ENCODE data around the gene MTHFR.

MTHFR gene

GRCh38 chr1:11769274-11769673 is 36.5 kb downstream of the MTHFR start:
- Histone ChIP-seq H3K36me3 (ENCODE audit: control insufficient read depth, insufficient read depth, low read length) (no peaks in the 10 kb centered on the region), H3K4me3 (ENCODE audit: low read depth, low read length) (no peak overlapping the region), H3K9me3 (ENCODE audit: control insufficient read depth, insufficient read depth, low read length) (no peaks in the 10 kb centered on the region)

GRCh38 chr1:11768821-11769220 is 36.9 kb downstream of the MTHFR start:
- Histone ChIP-seq H3K9me3 (ENCODE audit: control insufficient read depth, insufficient read depth, low read length) (no peaks in the 10 kb centered on the region), H3K9ac (ENCODE audit: low read depth, low read length) (no peak overlapping the region), H3K27me3 (ENCODE audit: control insufficient read depth, insufficient read depth, low read length) (no peaks in the 10 kb centered on the region), H3K4me1 (ENCODE audit: control insufficient read depth, insufficient read depth, low read length) (no peaks in the 10 kb centered on the region), H3K36me3 (ENCODE audit: control insufficient read depth, insufficient read depth, low read length) (no peaks in the 10 kb centered on the region), H3K4me3 (ENCODE audit: low read depth, low read length) (no peak overlapping the region)

More at GRCh38 chr1:11769274-11769673, 36.5 kb downstream of the MTHFR start:
- Histone ChIP-seq H3K27me3 (ENCODE audit: control insufficient read depth, insufficient read depth, low read length) (no peaks in the 10 kb centered on the region), H3K9ac (ENCODE audit: low read depth, low read length) (no peak overlapping the region), H3K4me1 (ENCODE audit: control insufficient read depth, insufficient read depth, low read length) (no peaks in the 10 kb centered on the region)

GRCh38 chr1:11767922-11768704 is 37.7 kb downstream of the MTHFR start:
- no peaks in the 10 kb centered on the region for H3K36me3 ChIP-seq (ENCODE audit: control insufficient read depth, insufficient read depth, low read length)
- H3K4me3 ChIP-seq (ENCODE audit: low read depth, low read length) = no peak overlapping the region
- no peak overlapping the region for H3K9ac ChIP-seq (ENCODE audit: low read depth, low read length)
- H3K27me3 ChIP-seq (ENCODE audit: control insufficient read depth, insufficient read depth, low read length) = no peaks in the 10 kb centered on the region
- H3K9me3 ChIP-seq (ENCODE audit: control insufficient read depth, insufficient read depth, low read length) = no peaks in the 10 kb centered on the region
- H3K4me1 ChIP-seq (ENCODE audit: control insufficient read depth, insufficient read depth, low read length) = no peaks in the 10 kb centered on the region

- Histone ChIP-seq H3K4me1 (ENCODE audit: control insufficient read depth, insufficient read depth, low read length) (peaks cover 3% of the 10 kb centered on the region), H3K9me3 (ENCODE audit: control insufficient read depth, insufficient read depth, low read length) (no peaks in the 10 kb centered on the region), H3K9ac (ENCODE audit: low read depth, low read length) (no peak overlapping the region), H3K36me3 (ENCODE audit: control insufficient read depth, insufficient read depth, low read length) (no peaks in the 10 kb centered on the region), H3K27me3 (ENCODE audit: control insufficient read depth, insufficient read depth, low read length) (peaks cover 14% of the 10 kb centered on the region), H3K4me3 (ENCODE audit: low read depth, low read length) (no peak overlapping the region)
Observed at GRCh38 chr1:11766429-11766776, 39.4 kb downstream of the MTHFR start.

GRCh38 chr1:11765661-11766428 is 39.9 kb downstream of the MTHFR start:
- Histone ChIP-seq H3K4me1 (ENCODE audit: control insufficient read depth, insufficient read depth, low read length) (peaks cover 3% of the 10 kb centered on the region), H3K27me3 (ENCODE audit: control insufficient read depth, insufficient read depth, low read length) (peaks cover 20% of the 10 kb centered on the region), H3K9me3 (ENCODE audit: control insufficient read depth, insufficient read depth, low read length) (no peaks in the 10 kb centered on the region), H3K36me3 (ENCODE audit: control insufficient read depth, insufficient read depth, low read length) (no peaks in the 10 kb centered on the region), H3K4me3 (ENCODE audit: low read depth, low read length) (no peak overlapping the region), H3K9ac (ENCODE audit: low read depth, low read length) (no peak overlapping the region)

- Histone ChIP-seq H3K9me3 (ENCODE audit: control insufficient read depth, insufficient read depth, low read length) (no peaks in the 10 kb centered on the region), H3K36me3 (ENCODE audit: control insufficient read depth, insufficient read depth, low read length) (no peaks in the 10 kb centered on the region), H3K9ac (ENCODE audit: low read depth, low read length) (no peak overlapping the region), H3K4me1 (ENCODE audit: control insufficient read depth, insufficient read depth, low read length) (peaks cover 3% of the 10 kb centered on the region), H3K27me3 (ENCODE audit: control insufficient read depth, insufficient read depth, low read length) (peaks cover 23% of the 10 kb centered on the region), H3K4me3 (ENCODE audit: low read depth, low read length) (no peak overlapping the region)
Observed at GRCh38 chr1:11764519-11764918, 41.2 kb downstream of the MTHFR start.

- H3K9ac ChIP-seq (ENCODE audit: low read depth, low read length) = no peak overlapping the region
- H3K9me3 ChIP-seq (ENCODE audit: control insufficient read depth, insufficient read depth, low read length) = no peaks in the 10 kb centered on the region
- no peaks in the 10 kb centered on the region for H3K36me3 ChIP-seq (ENCODE audit: control insufficient read depth, insufficient read depth, low read length)
- peaks cover 23% of the 10 kb centered on the region for H3K27me3 ChIP-seq (ENCODE audit: control insufficient read depth, insufficient read depth, low read length)
- no peak overlapping the region for H3K4me3 ChIP-seq (ENCODE audit: low read depth, low read length)
- peaks cover 3% of the 10 kb centered on the region for H3K4me1 ChIP-seq (ENCODE audit: control insufficient read depth, insufficient read depth, low read length)
Observed at GRCh38 chr1:11764115-11764514, 41.6 kb downstream of the MTHFR start.

GRCh38 chr1:11761988-11762406 is 43.8 kb downstream of the MTHFR start, which contains the start of gene C1orf167:
C1orf167 (plus strand) TSS chr1:11762193; CDS start chr1:11764401, 2,208 bp downstream.
- H3K4me3 ChIP-seq (ENCODE audit: low read depth, low read length) = peak within 1 kb of the TSS; percentile 49
- no peak within 1 kb of the TSS for H3K9ac ChIP-seq (ENCODE audit: low read depth, low read length)
- H3K27me3 ChIP-seq (ENCODE audit: control insufficient read depth, insufficient read depth, low read length) = peaks cover 23% of the 10 kb centered on the region
- no peaks in the 10 kb centered on the region for H3K9me3 ChIP-seq (ENCODE audit: control insufficient read depth, insufficient read depth, low read length)
- H3K36me3 ChIP-seq (ENCODE audit: control insufficient read depth, insufficient read depth, low read length) = no peaks in the 10 kb centered on the region
- H3K4me1 ChIP-seq (ENCODE audit: control insufficient read depth, insufficient read depth, low read length) = peaks cover 3% of the 10 kb centered on the region

- Histone ChIP-seq H3K4me3 (ENCODE audit: low read depth, low read length) (no peak overlapping the region), H3K4me1 (ENCODE audit: control insufficient read depth, insufficient read depth, low read length) (peaks cover 3% of the 10 kb centered on the region), H3K36me3 (ENCODE audit: control insufficient read depth, insufficient read depth, low read length) (no peaks in the 10 kb centered on the region), H3K27me3 (ENCODE audit: control insufficient read depth, insufficient read depth, low read length) (peaks cover 23% of the 10 kb centered on the region), H3K9me3 (ENCODE audit: control insufficient read depth, insufficient read depth, low read length) (no peaks in the 10 kb centered on the region), H3K9ac (ENCODE audit: low read depth, low read length) (no peak overlapping the region)
Observed at GRCh38 chr1:11761285-11761684, 44.5 kb downstream of the MTHFR start.

- no peak overlapping the region for H3K9ac ChIP-seq (ENCODE audit: low read depth, low read length)
- H3K36me3 ChIP-seq (ENCODE audit: control insufficient read depth, insufficient read depth, low read length) = no peaks in the 10 kb centered on the region
- no peaks in the 10 kb centered on the region for H3K9me3 ChIP-seq (ENCODE audit: control insufficient read depth, insufficient read depth, low read length)
- H3K4me1 ChIP-seq (ENCODE audit: control insufficient read depth, insufficient read depth, low read length) = peaks cover 3% of the 10 kb centered on the region
- H3K27me3 ChIP-seq (ENCODE audit: control insufficient read depth, insufficient read depth, low read length) = peaks cover 23% of the 10 kb centered on the region
- no peak overlapping the region for H3K4me3 ChIP-seq (ENCODE audit: low read depth, low read length)
Observed at GRCh38 chr1:11759791-11760190, 46.0 kb downstream of the MTHFR start.

GRCh38 chr1:11757047-11757446 is 48.7 kb downstream of the MTHFR start:
- H3K27me3 ChIP-seq (ENCODE audit: control insufficient read depth, insufficient read depth, low read length) = peaks cover 15% of the 10 kb centered on the region
- no peaks in the 10 kb centered on the region for H3K4me1 ChIP-seq (ENCODE audit: control insufficient read depth, insufficient read depth, low read length)
- H3K4me3 ChIP-seq (ENCODE audit: low read depth, low read length) = no peak overlapping the region
- no peaks in the 10 kb centered on the region for H3K9me3 ChIP-seq (ENCODE audit: control insufficient read depth, insufficient read depth, low read length)
- no peaks in the 10 kb centered on the region for H3K36me3 ChIP-seq (ENCODE audit: control insufficient read depth, insufficient read depth, low read length)
- no peak overlapping the region for H3K9ac ChIP-seq (ENCODE audit: low read depth, low read length)

All from iPS-15b (cell line).